Measurements from ENCODE around the gene PLPPR1.

- TF ChIP-seq CTCF (conservative IDR thresholded peaks at IDR 0.05; ENCODE audit: low read depth, low read length), result no peak
- no peak for TF ChIP-seq EZH2 (IDR thresholded peaks at IDR 0.05; ENCODE audit: borderline replicate concordance, low read depth, low read length, poor library complexity, severe bottlenecking)
These were observed 307.6 kb downstream of the PLPPR1 start for GRCh38 chr9:101336091-101336490.
